Mesodermal cell (in vitro differentiated cells): ENCODE data around the gene PRR3.
"Not testable (repeated sequence)": the region's sequence is repeated elsewhere in the genome, so short reads cannot be mapped to it uniquely, and the experiment has no call there.

ENCODE experiments used
- H3K27ac ChIP-seq: 2 replicates; pipeline ENCODE4 v1.7.0; 2013; ENCODE audit warnings: mild to moderate bottlenecking, low read depth, low read length, moderate library complexity; ENCODE audit not compliant: severe bottlenecking
- H3K36me3 ChIP-seq: 2 replicates; pipeline ENCODE4 v1.7.1; 2013; ENCODE audit warnings: mild to moderate bottlenecking, low read length, moderate library complexity; ENCODE audit not compliant: control insufficient read depth, insufficient read depth
- H3K4me1 ChIP-seq: one replicate; pipeline ENCODE4 v1.7.1; 2013; ENCODE audit warnings: mild to moderate bottlenecking, low read length; ENCODE audit not compliant: insufficient read depth, control insufficient read depth, poor library complexity, severe bottlenecking
- H3K4me3 ChIP-seq: 2 replicates; pipeline ENCODE4 v1.7.0; 2013; ENCODE audit warnings: low read length, control low read depth, mild to moderate bottlenecking; ENCODE audit not compliant: insufficient read depth, poor library complexity, severe bottlenecking; ENCODE audit errors: extremely low read depth
- H3K9me3 ChIP-seq: 2 replicates; pipeline ENCODE4 v1.7.1; 2013; ENCODE audit warnings: mild to moderate bottlenecking, low read length, moderate library complexity; ENCODE audit not compliant: control insufficient read depth
- WGBS, 2 experiments: methylation state at CpG; one replicate each; pipeline ENCODE4 v1.1.5; 2013; ENCODE audit warnings: missing lambda C conversion rate in 2 of 2; ENCODE audit not compliant: insufficient coverage in 2 of 2; 5-methylcytosine and 5-hydroxymethylcytosine counted together

Gene PRR3

DNA sequence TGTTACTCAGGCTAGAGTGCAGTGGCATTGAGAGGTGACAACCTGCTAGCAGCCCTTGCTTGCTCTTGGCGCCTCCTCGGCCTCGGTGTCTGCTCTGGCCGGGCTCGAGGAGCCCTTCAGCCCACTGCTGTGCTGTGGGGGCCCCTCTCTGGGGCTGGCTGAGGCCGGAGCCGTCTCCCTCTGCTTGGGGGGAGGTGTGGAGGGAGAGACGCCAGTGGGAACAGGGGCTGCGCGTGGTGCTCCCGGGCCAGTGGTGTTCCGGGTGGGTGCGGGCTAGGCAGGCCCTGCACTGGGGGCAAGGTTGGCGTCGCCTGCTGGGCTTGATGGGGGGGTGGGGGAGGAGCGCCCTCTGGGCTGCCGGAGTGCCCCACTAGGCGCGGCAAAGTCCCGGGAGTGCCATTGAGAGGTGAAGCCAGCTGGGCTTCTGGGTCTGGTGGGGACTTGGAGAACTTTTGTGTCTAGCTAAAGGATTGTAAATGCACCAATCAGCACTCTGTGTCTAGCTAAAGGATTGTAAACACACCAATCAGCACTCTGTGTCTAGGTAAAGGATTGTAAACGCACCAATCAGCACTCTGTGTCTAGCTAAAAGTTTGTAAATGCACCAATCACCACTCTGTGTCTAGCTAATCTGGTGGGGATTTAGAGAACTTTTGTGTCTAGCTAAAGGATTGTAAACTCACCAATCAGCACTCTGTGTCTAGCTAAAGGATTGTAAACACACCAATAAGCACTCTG lies 39.2 kb upstream of the PRR3 start:
- not testable (repeated sequence) for H3K4me3 ChIP-seq, H3K27ac ChIP-seq, H3K36me3 ChIP-seq, H3K9me3 ChIP-seq, H3K4me1 ChIP-seq
- 93 to 100% methylated on average over 2 to 12 of the region's 21 CpGs for WGBS, 2 experiments

GRCh38 chr6:30518505-30519145 lies 38.5 kb upstream of the PRR3 start:
- not testable (repeated sequence) for H3K9me3 ChIP-seq, H3K4me3 ChIP-seq, H3K27ac ChIP-seq, H3K36me3 ChIP-seq, H3K4me1 ChIP-seq
- WGBS, 2 experiments: 85 to 96% methylated on average over 17 to 18 of the region's 19 CpGs

- Histone ChIP-seq H3K4me1 (no peaks in the 10 kb centered on the region), H3K36me3 (no peaks in the 10 kb centered on the region), H3K4me3 (no peak overlapping the region), H3K9me3 (peaks cover 3% of the 10 kb centered on the region), H3K27ac (no peak overlapping the region)
- 89 to 96% methylated on average over 6 of the region's 6 CpGs for WGBS, 2 experiments
Measured at GRCh38 chr6:30520522-30520921, 36.6 kb upstream of the PRR3 start.

DNA sequence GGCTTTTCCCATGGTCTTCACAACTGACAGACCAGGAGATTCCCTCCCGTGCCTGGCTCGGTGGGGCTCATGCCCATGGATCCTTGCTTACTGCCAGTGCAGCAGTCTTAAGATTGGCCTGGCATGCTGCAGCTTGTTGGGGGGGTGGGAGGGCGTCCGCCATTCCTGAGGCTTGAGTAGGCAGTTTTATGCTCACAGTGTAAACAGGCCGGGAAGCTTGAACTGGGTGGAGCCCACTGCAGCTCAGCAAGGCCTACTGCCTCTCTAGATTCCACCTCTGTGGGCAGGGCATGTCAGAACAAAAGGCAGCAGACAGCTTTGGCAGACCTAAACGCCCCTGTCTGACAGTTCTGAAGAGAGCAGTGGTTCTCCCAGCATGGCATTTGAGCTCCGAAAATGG lies 36.0 kb upstream of the PRR3 start:
- WGBS, 2 experiments: 92 to 98% methylated on average over 4 to 6 of the region's 7 CpGs
- H3K4me1 ChIP-seq, H3K4me3 ChIP-seq, H3K36me3 ChIP-seq, H3K9me3 ChIP-seq, H3K27ac ChIP-seq: not testable (repeated sequence)

GRCh38 chr6:30521952-30522351 lies 35.1 kb upstream of the PRR3 start:
- 84 to 93% methylated on average over 4 of the region's 5 CpGs for WGBS, 2 experiments
- not testable (repeated sequence) for H3K4me3 ChIP-seq, H3K36me3 ChIP-seq, H3K27ac ChIP-seq, H3K4me1 ChIP-seq, H3K9me3 ChIP-seq

- H3K36me3 ChIP-seq, H3K4me3 ChIP-seq, H3K9me3 ChIP-seq, H3K4me1 ChIP-seq, H3K27ac ChIP-seq: not testable (repeated sequence)
- 83 to 100% methylated on average over 1 to 2 of the region's 3 CpGs for WGBS, 2 experiments
Measured at GRCh38 chr6:30526444-30526843, 30.7 kb upstream of the PRR3 start.

GRCh38 chr6:30529349-30529875 lies 27.7 kb upstream of the PRR3 start:
- WGBS, 2 experiments: 91 to 93% methylated on average over 17 of the region's 17 CpGs
- not testable (repeated sequence) for H3K9me3 ChIP-seq, H3K4me1 ChIP-seq, H3K36me3 ChIP-seq, H3K4me3 ChIP-seq, H3K27ac ChIP-seq

DNA sequence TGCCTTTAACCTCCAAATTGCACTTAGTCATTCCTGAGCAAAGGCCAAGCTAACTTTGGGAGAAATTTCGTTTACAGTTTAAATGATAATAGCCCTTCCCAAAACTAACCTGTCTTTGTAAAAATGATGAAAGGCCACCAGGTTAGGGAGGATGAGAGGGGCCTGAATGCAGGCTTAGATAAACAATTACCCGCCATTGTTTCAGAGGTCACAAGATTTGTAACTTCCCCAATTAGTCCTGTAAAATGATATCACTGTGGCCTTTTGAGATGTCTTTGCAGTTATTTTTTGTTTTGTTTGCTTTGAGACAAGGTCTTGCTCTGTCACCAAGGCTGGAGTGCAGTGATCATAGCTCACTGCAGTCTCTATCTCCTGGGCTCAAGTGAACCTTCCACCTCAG lies 27.1 kb upstream of the PRR3 start:
- H3K9me3 ChIP-seq: no peaks in the 10 kb centered on the region
- H3K4me1 ChIP-seq: no peaks in the 10 kb centered on the region
- 100% methylated on average over 1 of the region's 2 CpGs for whole genome bisulfite sequencing, 2 experiments
- no peak overlapping the region for H3K4me3 ChIP-seq
- no peaks in the 10 kb centered on the region for H3K36me3 ChIP-seq
- no peak overlapping the region for H3K27ac ChIP-seq

DNA sequence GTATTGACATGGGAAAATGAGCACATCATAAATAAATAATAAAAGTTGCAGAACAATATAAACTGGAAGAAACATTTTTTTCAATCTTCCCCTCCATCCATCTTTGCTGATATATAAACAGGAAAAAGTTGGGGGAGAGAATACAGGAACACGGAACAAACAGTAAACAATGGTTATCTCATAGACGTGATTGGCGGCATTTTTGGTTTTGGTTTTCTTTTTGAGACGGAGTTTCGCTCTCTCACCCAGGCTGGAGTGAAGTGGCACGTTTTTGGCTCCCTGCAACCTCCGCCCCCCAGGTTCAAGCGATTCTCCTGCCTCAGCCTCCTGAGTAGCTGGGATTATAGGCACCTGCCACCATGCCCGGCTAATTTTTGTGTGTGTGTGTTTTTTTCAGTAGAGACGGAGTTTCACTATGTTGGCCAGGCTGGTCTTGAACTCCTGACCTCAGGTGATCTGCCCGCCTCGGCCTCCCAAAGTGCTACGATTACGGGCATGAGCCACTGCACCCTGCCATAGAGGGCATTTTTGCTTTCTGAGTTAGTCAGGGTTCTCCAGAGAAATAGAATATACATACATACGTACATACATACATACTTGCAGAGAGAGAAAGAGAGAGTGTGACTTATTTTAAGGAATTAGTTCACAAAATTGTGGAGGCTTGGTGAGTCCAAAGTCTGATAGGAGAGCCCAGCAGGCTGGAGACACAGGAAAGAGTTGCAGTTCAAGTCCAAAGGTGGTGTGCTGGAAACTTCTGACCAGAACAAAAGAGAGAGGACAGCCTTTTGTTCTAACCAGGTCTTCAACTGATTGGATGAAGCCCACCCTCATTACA lies 23.4 kb upstream of the PRR3 start:
- Histone ChIP-seq H3K4me1 (no peaks in the 10 kb centered on the region), H3K9me3 (no peaks in the 10 kb centered on the region)
- WGBS, 2 experiments: 86 to 88% methylated on average over 8 to 14 of the region's 15 CpGs

GRCh38 chr6:30537931-30538330 lies 19.2 kb upstream of the PRR3 start:
- Histone ChIP-seq H3K4me1 (peaks cover 6% of the 10 kb centered on the region), H3K4me3 (no peak overlapping the region), H3K9me3 (no peaks in the 10 kb centered on the region), H3K27ac (no peak overlapping the region), H3K36me3 (no peaks in the 10 kb centered on the region)
- 83% methylated on average over 2 of the region's 3 CpGs; no CpG with 5 or more reads in 1 of the 2 experiments for WGBS, 2 experiments

More for the DNA sequence above, 23.4 kb upstream of the PRR3 start:
- Histone ChIP-seq H3K36me3 (no peaks in the 10 kb centered on the region), H3K27ac (no peak overlapping the region), H3K4me3 (no peak overlapping the region)
